ENCODE measurements around the gene ANP32A. TPM values are rescaled to one million over a fixed set of nuclear protein-coding genes. Genes with fewer than 3 reads are reported as not detected.

ANP32A gene
- total RNA-seq, 1 donor from 2014 or later = 65.8 TPM

DNA sequence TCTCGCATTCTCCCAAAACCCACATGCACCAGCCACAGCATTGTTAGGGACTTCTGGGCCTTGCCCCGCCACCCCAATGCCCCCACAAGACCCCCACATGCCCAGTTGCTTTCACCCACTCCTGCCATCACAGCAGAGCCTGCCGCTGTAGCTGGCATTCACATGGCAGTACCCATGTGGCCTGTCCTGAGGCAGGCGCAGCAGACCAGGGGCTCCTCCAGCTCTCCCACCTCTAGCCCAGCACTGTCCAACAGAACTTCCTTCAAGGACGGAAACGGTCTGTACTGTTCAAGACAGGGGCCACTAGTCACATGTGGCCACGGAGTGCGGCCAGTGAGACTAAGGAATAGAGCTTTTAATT, 32.5 kb downstream of the ANP32A start:
- no peak overlapping the region for H3K4me3 ChIP-seq (ENCODE audit: low read depth, low read length)
- no peak for DNase-seq (ENCODE audit: low read depth)
- TF ChIP-seq, protein P1, sequence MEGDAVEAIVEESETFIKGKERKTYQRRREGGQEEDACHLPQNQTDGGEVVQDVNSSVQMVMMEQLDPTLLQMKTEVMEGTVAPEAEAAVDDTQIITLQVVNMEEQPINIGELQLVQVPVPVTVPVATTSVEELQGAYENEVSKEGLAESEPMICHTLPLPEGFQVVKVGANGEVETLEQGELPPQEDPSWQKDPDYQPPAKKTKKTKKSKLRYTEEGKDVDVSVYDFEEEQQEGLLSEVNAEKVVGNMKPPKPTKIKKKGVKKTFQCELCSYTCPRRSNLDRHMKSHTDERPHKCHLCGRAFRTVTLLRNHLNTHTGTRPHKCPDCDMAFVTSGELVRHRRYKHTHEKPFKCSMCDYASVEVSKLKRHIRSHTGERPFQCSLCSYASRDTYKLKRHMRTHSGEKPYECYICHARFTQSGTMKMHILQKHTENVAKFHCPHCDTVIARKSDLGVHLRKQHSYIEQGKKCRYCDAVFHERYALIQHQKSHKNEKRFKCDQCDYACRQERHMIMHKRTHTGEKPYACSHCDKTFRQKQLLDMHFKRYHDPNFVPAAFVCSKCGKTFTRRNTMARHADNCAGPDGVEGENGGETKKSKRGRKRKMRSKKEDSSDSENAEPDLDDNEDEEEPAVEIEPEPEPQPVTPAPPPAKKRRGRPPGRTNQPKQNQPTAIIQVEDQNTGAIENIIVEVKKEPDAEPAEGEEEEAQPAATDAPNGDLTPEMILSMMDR (conservative IDR thresholded peaks at IDR 0.05; ENCODE audit: low read depth, low read length) = no peak

- TF ChIP-seq, protein P1 (conservative IDR thresholded peaks at IDR 0.05; ENCODE audit: low read depth, low read length) = no peak
- DNase-seq (ENCODE audit: low read depth) = no peak
- no peak overlapping the region for H3K4me3 ChIP-seq (ENCODE audit: low read depth, low read length)
Observed at GRCh38 chr15:68787609-68788263, 33.0 kb downstream of the ANP32A start.

GRCh38 chr15:68786753-68787152, 33.9 kb downstream of the ANP32A start:
- DNase-seq (ENCODE audit: low read depth) = no peak
- TF ChIP-seq, protein P1 (conservative IDR thresholded peaks at IDR 0.05; ENCODE audit: low read depth, low read length) = no peak
- H3K4me3 ChIP-seq (ENCODE audit: low read depth, low read length) = no peak overlapping the region

DNA sequence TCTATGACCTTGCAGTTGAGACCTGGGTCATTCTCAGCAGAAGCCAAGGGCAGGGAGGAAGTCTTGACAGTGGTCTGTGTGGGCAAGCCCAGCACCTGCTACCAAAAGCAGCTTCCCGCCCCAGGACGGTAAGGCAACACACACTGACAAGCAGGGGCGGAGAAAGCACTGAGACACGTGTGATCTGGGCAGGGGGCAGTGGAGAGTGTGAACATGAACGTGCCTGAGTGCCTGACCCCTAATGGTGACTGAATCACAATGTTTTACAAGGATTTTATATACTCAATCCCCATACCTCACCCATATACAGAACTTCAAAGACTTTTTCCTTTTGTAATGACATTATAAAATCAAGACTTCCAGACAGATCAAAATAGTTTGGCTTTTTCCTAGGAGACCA, 35.2 kb downstream of the ANP32A start:
- no peak for DNase-seq (ENCODE audit: low read depth)
- TF ChIP-seq, protein P1 (conservative IDR thresholded peaks at IDR 0.05; ENCODE audit: low read depth, low read length) = no peak
- H3K4me3 ChIP-seq (ENCODE audit: low read depth, low read length) = no peak overlapping the region

GRCh38 chr15:68784206-68784605, 36.5 kb downstream of the ANP32A start:
- TF ChIP-seq, protein P1 (conservative IDR thresholded peaks at IDR 0.05; ENCODE audit: low read depth, low read length) = no peak
- no peak overlapping the region for H3K4me3 ChIP-seq (ENCODE audit: low read depth, low read length)
- no peak for DNase-seq (ENCODE audit: low read depth)

DNA sequence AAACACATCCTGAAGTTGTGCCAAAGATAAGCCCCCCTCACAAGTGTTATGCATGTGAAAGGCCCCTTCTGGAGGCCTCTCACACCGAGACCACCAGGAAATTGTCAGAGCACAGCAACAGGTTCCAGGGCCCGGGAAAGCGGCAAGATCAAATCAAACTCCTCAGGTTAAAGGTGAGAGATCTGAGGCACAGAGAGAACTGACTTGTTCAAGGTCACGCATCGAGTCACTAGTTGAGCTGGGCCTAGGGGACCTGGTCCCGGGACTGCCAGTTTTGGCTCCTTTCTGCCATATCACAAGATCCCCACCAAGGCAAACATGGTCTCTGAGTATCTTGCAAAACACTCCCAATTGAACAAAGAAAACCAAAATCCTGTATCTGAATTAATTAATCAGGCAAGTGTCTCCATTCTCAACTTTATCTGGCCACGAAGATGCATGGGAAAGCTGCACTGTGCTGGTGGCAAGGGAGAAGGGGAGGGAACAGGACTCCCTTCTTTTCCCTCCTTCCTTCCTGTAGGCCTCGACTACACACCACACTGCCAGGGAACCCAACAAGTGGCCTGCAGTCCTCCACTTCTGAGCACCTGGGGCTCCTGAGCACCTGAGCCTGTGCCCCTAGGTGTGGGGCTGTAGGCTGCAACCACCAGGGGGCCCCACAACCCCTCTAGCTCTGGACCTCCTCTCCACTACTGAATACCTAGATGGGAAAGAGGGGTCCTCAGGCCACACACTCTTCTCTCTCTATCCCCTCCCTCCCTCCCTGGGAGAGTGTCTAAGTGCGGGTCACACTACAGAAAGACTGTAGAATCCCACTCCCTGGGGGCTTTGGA, 37.3 kb downstream of the ANP32A start:
- TF ChIP-seq, protein P1 (conservative IDR thresholded peaks at IDR 0.05; ENCODE audit: low read depth, low read length) = peak; percentile 78
- DNase-seq (ENCODE audit: low read depth) = no peak
- no peak overlapping the region for H3K4me3 ChIP-seq (ENCODE audit: low read depth, low read length)
